Right atrium auricular region (tissue), 2 donors: ENCODE data around the gene DCDC1. TPM values are rescaled to one million over a fixed set of nuclear protein-coding genes. Genes with fewer than 3 reads are reported as not detected.

Experiments used
- DNase-seq: peaks from one replicate; pipeline ENCODE4 v3.0.0-alpha.2; 2019; ENCODE audit warnings: low spot score
- H3K27ac ChIP-seq, 2 donors: fragments of 200-600 bp; sonication (generic); 1 replicate in 1 of 2; 2 replicates in 1 of 2; pipeline ENCODE4 v1.5.1; 2016 to 2019
- H3K27me3 ChIP-seq, 2 donors: fragments of 200-600 bp; sonication (generic); one replicate each; pipeline versions ENCODE4 v1.5.1 to v1.6.0; 2017 to 2019
- H3K36me3 ChIP-seq: fragments of 200-600 bp; sonication (generic); one replicate; pipeline ENCODE4 v1.5.1; 2016
- H3K4me1 ChIP-seq, 2 donors: fragments of 200-600 bp; sonication (generic); one replicate each; pipeline versions ENCODE4 v1.5.1 to v1.6.0; 2017 to 2019
- H3K4me3 ChIP-seq, 2 donors: fragments of 200-600 bp; sonication (generic); 1 replicate in 1 of 2; 2 replicates in 1 of 2; pipeline ENCODE4 v1.5.1; 2017 to 2019; ENCODE audit warnings: mild to moderate bottlenecking in 1 of 2, moderate library complexity in 1 of 2
- H3K9me3 ChIP-seq, 2 donors: fragments of 200-600 bp; sonication (generic); one replicate each; pipeline ENCODE4 v1.5.1; 2019
- CTCF ChIP-seq, 2 donors: fragments of 200-600 bp; sonication (generic); IDR thresholded peaks; one replicate each; pipeline ENCODE4 v1.5.1; 2019; ENCODE audit warnings: antibody characterized with exemption in 2 of 2
- total RNA-seq, 2 donors: library from RNA; depleted of rRNA; stranded (reverse); fragments of >200 nt; gene quantifications; one replicate each; pipeline ENCODE4 v1.1.0, GENCODE V29; 2016

The DCDC1 gene
- total RNA-seq, 2 donors from 2014 or later: 0.15 to 0.24 TPM

GRCh38 chr11:31060880-31061279, 308.7 kb downstream of the DCDC1 start:
- no peak for TF ChIP-seq CTCF (IDR thresholded peaks at IDR 0.05)
- Histone ChIP-seq H3K36me3 (no peaks in the 10 kb centered on the region), H3K27me3 (no peaks in the 10 kb centered on the region), H3K9me3 (no peaks in the 10 kb centered on the region), H3K27ac (no peak overlapping the region), H3K4me3 (no peak overlapping the region), H3K4me1 (no peaks in the 10 kb centered on the region)
- DNase-seq: no peak

GRCh38 chr11:31059529-31059928, 310.0 kb downstream of the DCDC1 start:
- no peaks in the 10 kb centered on the region for H3K27me3 ChIP-seq
- H3K36me3 ChIP-seq: no peaks in the 10 kb centered on the region
- no peaks in the 10 kb centered on the region for H3K4me1 ChIP-seq
- H3K4me3 ChIP-seq: no peak overlapping the region
- no peak for DNase-seq
- H3K27ac ChIP-seq: no peak overlapping the region
- no peaks in the 10 kb centered on the region for H3K9me3 ChIP-seq
- no peak for TF ChIP-seq CTCF (IDR thresholded peaks at IDR 0.05)

- no peaks in the 10 kb centered on the region for H3K4me1 ChIP-seq
- no peak for TF ChIP-seq CTCF (IDR thresholded peaks at IDR 0.05)
- no peaks in the 10 kb centered on the region for H3K27me3 ChIP-seq
- H3K36me3 ChIP-seq: no peaks in the 10 kb centered on the region
- peaks cover 0 to 17% of the 10 kb centered on the region in 2 donors for H3K9me3 ChIP-seq
- H3K4me3 ChIP-seq: no peak overlapping the region
- no peak overlapping the region for H3K27ac ChIP-seq
- no peak for DNase-seq
Measured at GRCh38 chr11:31050061-31050765, 319.3 kb downstream of the DCDC1 start.

- TF ChIP-seq CTCF (IDR thresholded peaks at IDR 0.05): peak in 1 of 2 donors; percentile 21
- no peaks in the 10 kb centered on the region for H3K36me3 ChIP-seq
- H3K4me3 ChIP-seq: no peak overlapping the region
- H3K27me3 ChIP-seq: no peaks in the 10 kb centered on the region
- no peak overlapping the region for H3K27ac ChIP-seq
- no peak for DNase-seq
- H3K4me1 ChIP-seq: no peaks in the 10 kb centered on the region
- no peaks in the 10 kb centered on the region for H3K9me3 ChIP-seq
Measured at GRCh38 chr11:31045335-31045734, 324.2 kb downstream of the DCDC1 start.

GRCh38 chr11:31030138-31030792, 339.3 kb downstream of the DCDC1 start:
- no peak for DNase-seq
- Histone ChIP-seq H3K27me3 (no peaks in the 10 kb centered on the region), H3K4me3 (no peak overlapping the region), H3K4me1 (no peaks in the 10 kb centered on the region), H3K27ac (no peak overlapping the region), H3K36me3 (no peaks in the 10 kb centered on the region), H3K9me3 (no peaks in the 10 kb centered on the region)
- no peak for TF ChIP-seq CTCF (IDR thresholded peaks at IDR 0.05)
